ENCODE results near the gene CYP4F2.
"Not testable (repeated sequence)": the region's sequence is repeated elsewhere in the genome, so short reads cannot be mapped to it uniquely, and the experiment has no call there.

GRCh38 chr19:15902898-15903297 lies 5.0 kb upstream of the CYP4F2 start:
- not testable (repeated sequence) for TF ChIP-seq EZH2 (IDR thresholded peaks at IDR 0.05; ENCODE audit: low read length); CTCF (optimal IDR thresholded peaks at IDR 0.05 in 1 of 3, IDR thresholded peaks at IDR 0.05 in 1 of 3, conservative IDR thresholded peaks at IDR 0.05 in 1 of 3; ENCODE audit: extremely low read depth in 1 of 3, insufficient read depth in 2 of 3, low read length in 3 of 3)

Measured in keratinocyte (primary cell).